ENCODE measurements around the gene SAMD4B. TPM values are rescaled to one million over a fixed set of nuclear protein-coding genes. Genes with fewer than 3 reads are reported as not detected.

The SAMD4B gene
- total RNA-seq, 2 donors from 2014 or later = 41.5 to 77.8 TPM

- Histone ChIP-seq H3K4me1 (peaks cover 36% of the 10 kb centered on the region), H3K4me3 (no peak overlapping the region), H3K36me3 (replicated peaks in 1 of 2; ENCODE audit: insufficient read depth in 1 of 2, low read depth in 2 of 2) (no peaks in the 10 kb centered on the region), H3K9me3 (no peaks in the 10 kb centered on the region), H3K27ac (no peak overlapping the region), H3K27me3 (no peaks in the 10 kb centered on the region)
- TF ChIP-seq CTCF (IDR thresholded peaks at IDR 0.05) (no peak), POLR2A (IDR thresholded peaks at IDR 0.05) (no peak)
- DNase-seq = no peak
- WGBS, 2 donors = 91 to 93% methylated on average over 1 of the region's 1 CpG
- intact Hi-C loops (cut with DNase I) = loop anchor here (5.0 to 10.0 kb wide), 2 partner anchors 36 to 69 kb away; partner anchors contain the start of gene PLEKHG2
- ATAC-seq = no peak
These were observed 3.7 kb downstream of the SAMD4B start for GRCh38 chr19:39345956-39346355.

- H3K4me3 ChIP-seq = no peak overlapping the region
- no peak overlapping the region for H3K27ac ChIP-seq
- WGBS, 2 donors = 85 to 100% methylated on average over 4 of the region's 4 CpGs
- no peaks in the 10 kb centered on the region for H3K9me3 ChIP-seq
- DNase-seq (no peak), ATAC-seq (no peak)
- intact Hi-C loops (cut with DNase I) = loop anchor here (5.0 to 10.0 kb wide), 2 partner anchors 35 to 67 kb away; partner anchors contain the start of gene PLEKHG2
- H3K27me3 ChIP-seq = no peaks in the 10 kb centered on the region
- H3K36me3 ChIP-seq (replicated peaks in 1 of 2; ENCODE audit: insufficient read depth in 1 of 2, low read depth in 2 of 2) = no peaks in the 10 kb centered on the region
- TF ChIP-seq POLR2A (IDR thresholded peaks at IDR 0.05) = no peak
- no peak for TF ChIP-seq CTCF (IDR thresholded peaks at IDR 0.05)
- peaks cover 34% of the 10 kb centered on the region for H3K4me1 ChIP-seq
These were observed 5.3 kb downstream of the SAMD4B start for GRCh38 chr19:39347332-39348164.

DNA sequence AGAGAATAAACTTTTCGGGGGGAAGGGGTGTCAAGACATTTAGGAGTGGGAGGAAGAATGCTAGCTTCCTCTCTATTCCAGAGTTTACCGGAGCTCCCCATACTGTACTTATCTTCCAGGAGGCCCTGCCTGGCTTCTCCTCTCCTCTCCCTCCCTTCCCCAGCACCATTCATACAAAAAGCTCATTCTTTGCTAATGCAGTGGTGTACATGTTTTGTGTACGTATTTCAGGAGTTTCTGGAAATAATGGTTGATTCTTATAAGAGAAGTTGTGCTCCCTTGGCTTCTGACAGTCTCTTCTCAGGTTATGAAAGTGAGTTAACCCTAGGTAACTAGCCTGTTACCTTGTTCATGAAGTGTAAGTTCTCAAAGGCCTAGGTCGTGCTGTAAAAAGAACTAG is 7.1 kb downstream of the SAMD4B start:
- TF ChIP-seq POLR2A (IDR thresholded peaks at IDR 0.05) (no peak), CTCF (IDR thresholded peaks at IDR 0.05) (no peak)
- no peaks in the 10 kb centered on the region for H3K36me3 ChIP-seq (replicated peaks in 1 of 2; ENCODE audit: insufficient read depth in 1 of 2, low read depth in 2 of 2)
- H3K27me3 ChIP-seq = no peaks in the 10 kb centered on the region

GRCh38 chr19:39350156-39350555 is 7.9 kb downstream of the SAMD4B start:
- Histone ChIP-seq H3K4me1 (peaks cover 10% of the 10 kb centered on the region), H3K36me3 (replicated peaks in 1 of 2; ENCODE audit: insufficient read depth in 1 of 2, low read depth in 2 of 2) (peaks cover 0 to 2% of the 10 kb centered on the region in 2 donors)
- intact Hi-C loops (cut with DNase I) = no loop called here

More for the DNA sequence above, 7.1 kb downstream of the SAMD4B start:
- no peak for ATAC-seq
- Histone ChIP-seq H3K4me1 (peaks cover 19% of the 10 kb centered on the region), H3K9me3 (no peaks in the 10 kb centered on the region), H3K27ac (no peak overlapping the region), H3K4me3 (no peak overlapping the region)
- DNase-seq = no peak
- intact Hi-C loops (cut with DNase I) = loop anchor here (5.0 to 10.0 kb wide), 2 partner anchors 33 to 65 kb away; partner anchors contain the start of gene PLEKHG2
- WGBS, 2 donors = 83 to 86% methylated on average over 4 of the region's 4 CpGs

More at GRCh38 chr19:39350156-39350555, 7.9 kb downstream of the SAMD4B start:
- no peaks in the 10 kb centered on the region for H3K9me3 ChIP-seq
- no peak overlapping the region for H3K27ac ChIP-seq
- ATAC-seq (no peak), DNase-seq (no peak)
- H3K4me3 ChIP-seq = no peak overlapping the region
- no peak for TF ChIP-seq CTCF (IDR thresholded peaks at IDR 0.05)
- TF ChIP-seq POLR2A (IDR thresholded peaks at IDR 0.05) = no peak
- WGBS, 2 donors = 95 to 98% methylated on average over 3 of the region's 3 CpGs
- no peaks in the 10 kb centered on the region for H3K27me3 ChIP-seq

Measured in body of pancreas (tissue), 4 donors.